SK-N-SH (cell line): Measurements from ENCODE around the gene DLX6.

Experiments used
- CTCF ChIP-seq: fragments of 200-600 bp; sonication (generic); IDR thresholded peaks from 2 replicates; pipeline ENCODE4 v1.6.1; 2017; ENCODE audit warnings: antibody characterized with exemption, mild to moderate bottlenecking, moderate library complexity
- EP300 ChIP-seq, 2 experiments: IDR thresholded peaks; 2 replicates each; pipeline versions ENCODE4 v1.4.0 to v1.6.1; 2012; ENCODE audit warnings: borderline replicate concordance in 1 of 2, low read depth in 1 of 2, low read length in 1 of 2
- GATA2 ChIP-seq: sonication (generic); formaldehyde crosslinking; IDR thresholded peaks from 2 replicates; pipeline ENCODE4 v1.5.0; 2020; ENCODE audit warnings: mild to moderate bottlenecking, missing genetic modification reagents
- POLR2AphosphoS5 ChIP-seq: IDR thresholded peaks from 2 replicates; pipeline ENCODE4 v1.6.1; 2012; ENCODE audit warnings: low read depth, low read length
- SMC3 ChIP-seq: IDR thresholded peaks from 2 replicates; pipeline ENCODE4 v1.6.1; 2012; ENCODE audit warnings: low read depth, low read length, improper control_type of control experiment
- TAF1 ChIP-seq: IDR thresholded peaks from 2 replicates; pipeline ENCODE4 v1.6.1; 2012; ENCODE audit warnings: low read depth, mild to moderate bottlenecking, low read length, moderate library complexity, borderline replicate concordance
- YY1 ChIP-seq: IDR thresholded peaks from 2 replicates; pipeline ENCODE4 v1.4.0; 2012; ENCODE audit warnings: low read depth, mild to moderate bottlenecking

GRCh38 chr7:97001656-97002554 is 3.4 kb upstream of the DLX6 start:
- TF ChIP-seq SMC3 (no peak), POLR2AphosphoS5 (no peak), EP300 (IDR thresholded peaks at IDR 0.05; ENCODE audit: borderline replicate concordance in 1 of 2, low read depth in 1 of 2, low read length in 1 of 2) (no peak), CTCF (no peak), GATA2 (CRISPR knock-in tag) (no peak), TAF1 (no peak), YY1 (no peak)
